GM19438 (cell line): ENCODE measurements around the gene SEMA3F.

ENCODE experiments used
- ATAC-seq: cut with Tn5 transposase; IDR thresholded peaks from one replicate; pipeline ENCODE4 v1.9.1; 2021; ENCODE audit warnings: low read depth; ENCODE audit not compliant: unreplicated experiment

Gene SEMA3F

GRCh38 chr3:50154476-50154839, 666 bp upstream of the SEMA3F start:
- ATAC-seq: peak; percentile 21

- no peak for ATAC-seq
Measured at GRCh38 chr3:50155491-50155878, 361 bp downstream of the SEMA3F start.

GRCh38 chr3:50155891-50156290, 767 bp downstream of the SEMA3F start:
- no peak for ATAC-seq

GRCh38 chr3:50156549-50157493, 1.7 kb downstream of the SEMA3F start:
- ATAC-seq: no peak

- no peak for ATAC-seq
Measured at GRCh38 chr3:50157827-50158529, 2.9 kb downstream of the SEMA3F start.

GRCh38 chr3:50158530-50159146, 3.5 kb downstream of the SEMA3F start:
- ATAC-seq: no peak

- ATAC-seq: no peak
Measured at GRCh38 chr3:50160561-50160983, 5.4 kb downstream of the SEMA3F start.

GRCh38 chr3:50161320-50161719, 6.2 kb downstream of the SEMA3F start:
- no peak for ATAC-seq

- ATAC-seq: no peak
Measured at GRCh38 chr3:50162034-50162883, 7.1 kb downstream of the SEMA3F start.

- no peak for ATAC-seq
Measured at GRCh38 chr3:50163572-50164455, 8.7 kb downstream of the SEMA3F start.

GRCh38 chr3:50164481-50164880, 9.4 kb downstream of the SEMA3F start:
- ATAC-seq: no peak

GRCh38 chr3:50164984-50165909, 10.1 kb downstream of the SEMA3F start:
- no peak for ATAC-seq

- ATAC-seq: no peak
Measured at GRCh38 chr3:50165910-50166538, 10.9 kb downstream of the SEMA3F start.

- no peak for ATAC-seq
Measured at GRCh38 chr3:50166620-50167019, 11.5 kb downstream of the SEMA3F start.

- ATAC-seq: no peak
Measured at GRCh38 chr3:50167069-50167840, 12.1 kb downstream of the SEMA3F start.

- no peak for ATAC-seq
Measured at GRCh38 chr3:50167841-50168209, 12.7 kb downstream of the SEMA3F start.

- no peak for ATAC-seq
Measured at GRCh38 chr3:50168388-50168787, 13.3 kb downstream of the SEMA3F start.
